ENCODE results near the gene KCTD19. TPM values are rescaled to one million over a fixed set of nuclear protein-coding genes. Genes with fewer than 3 reads are reported as not detected.
"Not testable (repeated sequence)": the region's sequence is repeated elsewhere in the genome, so short reads cannot be mapped to it uniquely, and the experiment has no call there.

Gene KCTD19
- total RNA-seq, 3 donors from 2014 or later: 0.05 TPM; not detected in 2

- Histone ChIP-seq H3K4me1 (ENCODE audit: low read depth) (no peaks in the 10 kb centered on the region), H3K9me3 (no peaks in the 10 kb centered on the region), H3K4me3 (no peak overlapping the region), H3K36me3 (ENCODE audit: low read depth) (no peaks in the 10 kb centered on the region)
- DNase-seq (no peak), ATAC-seq (no peak)
- intact Hi-C loops (cut with DNase I, micrococcal nuclease): no loop called here
- TF ChIP-seq, protein P1, sequence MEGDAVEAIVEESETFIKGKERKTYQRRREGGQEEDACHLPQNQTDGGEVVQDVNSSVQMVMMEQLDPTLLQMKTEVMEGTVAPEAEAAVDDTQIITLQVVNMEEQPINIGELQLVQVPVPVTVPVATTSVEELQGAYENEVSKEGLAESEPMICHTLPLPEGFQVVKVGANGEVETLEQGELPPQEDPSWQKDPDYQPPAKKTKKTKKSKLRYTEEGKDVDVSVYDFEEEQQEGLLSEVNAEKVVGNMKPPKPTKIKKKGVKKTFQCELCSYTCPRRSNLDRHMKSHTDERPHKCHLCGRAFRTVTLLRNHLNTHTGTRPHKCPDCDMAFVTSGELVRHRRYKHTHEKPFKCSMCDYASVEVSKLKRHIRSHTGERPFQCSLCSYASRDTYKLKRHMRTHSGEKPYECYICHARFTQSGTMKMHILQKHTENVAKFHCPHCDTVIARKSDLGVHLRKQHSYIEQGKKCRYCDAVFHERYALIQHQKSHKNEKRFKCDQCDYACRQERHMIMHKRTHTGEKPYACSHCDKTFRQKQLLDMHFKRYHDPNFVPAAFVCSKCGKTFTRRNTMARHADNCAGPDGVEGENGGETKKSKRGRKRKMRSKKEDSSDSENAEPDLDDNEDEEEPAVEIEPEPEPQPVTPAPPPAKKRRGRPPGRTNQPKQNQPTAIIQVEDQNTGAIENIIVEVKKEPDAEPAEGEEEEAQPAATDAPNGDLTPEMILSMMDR (IDR thresholded peaks at IDR 0.05): no peak
These were observed 31.0 kb upstream of the KCTD19 start for GRCh38 chr16:67357561-67357960.

- no peaks in the 10 kb centered on the region for H3K36me3 ChIP-seq (ENCODE audit: low read depth)
- no peak overlapping the region for H3K4me3 ChIP-seq
- ATAC-seq (no peak), DNase-seq (no peak)
- H3K4me1 ChIP-seq (ENCODE audit: low read depth): no peaks in the 10 kb centered on the region
- TF ChIP-seq, protein P1 (IDR thresholded peaks at IDR 0.05): no peak
- intact Hi-C loops (cut with DNase I, micrococcal nuclease): no loop called here
- H3K9me3 ChIP-seq: no peaks in the 10 kb centered on the region
These were observed 29.9 kb upstream of the KCTD19 start for GRCh38 chr16:67356396-67356795.

DNA sequence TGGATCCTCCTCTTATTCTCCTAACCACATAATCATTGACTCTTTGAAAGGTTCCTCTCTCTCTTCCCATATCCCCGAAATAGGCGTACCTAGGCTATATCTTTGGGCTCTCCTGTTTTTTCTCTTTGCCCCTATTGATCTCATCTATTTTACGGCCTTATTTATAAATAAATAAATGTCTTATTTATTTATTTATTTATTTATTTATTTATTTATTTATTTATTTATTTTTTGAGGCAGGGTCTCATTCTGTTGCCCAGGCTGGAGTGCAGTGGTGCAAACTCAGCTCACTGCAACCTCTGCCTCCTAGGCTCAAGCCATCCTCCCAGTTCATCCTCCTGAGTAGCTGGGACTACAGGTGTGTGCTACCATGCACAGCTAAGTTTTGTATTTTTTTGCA, 25.9 kb upstream of the KCTD19 start:
- intact Hi-C loops (cut with DNase I, micrococcal nuclease); H3K36me3 ChIP-seq (ENCODE audit: low read depth); H3K9me3 ChIP-seq; ATAC-seq; H3K4me1 ChIP-seq (ENCODE audit: low read depth); H3K4me3 ChIP-seq; DNase-seq: not testable (repeated sequence)

- intact Hi-C loops (cut with DNase I, micrococcal nuclease): no loop called here
- Histone ChIP-seq H3K9me3 (no peaks in the 10 kb centered on the region), H3K36me3 (ENCODE audit: low read depth) (no peaks in the 10 kb centered on the region), H3K4me3 (no peak overlapping the region), H3K4me1 (ENCODE audit: low read depth) (peaks cover 4% of the 10 kb centered on the region)
- ATAC-seq: no peak
- TF ChIP-seq, protein P1 (IDR thresholded peaks at IDR 0.05): no peak
- DNase-seq: no peak
These were observed 23.8 kb upstream of the KCTD19 start for GRCh38 chr16:67350324-67350723.

DNA sequence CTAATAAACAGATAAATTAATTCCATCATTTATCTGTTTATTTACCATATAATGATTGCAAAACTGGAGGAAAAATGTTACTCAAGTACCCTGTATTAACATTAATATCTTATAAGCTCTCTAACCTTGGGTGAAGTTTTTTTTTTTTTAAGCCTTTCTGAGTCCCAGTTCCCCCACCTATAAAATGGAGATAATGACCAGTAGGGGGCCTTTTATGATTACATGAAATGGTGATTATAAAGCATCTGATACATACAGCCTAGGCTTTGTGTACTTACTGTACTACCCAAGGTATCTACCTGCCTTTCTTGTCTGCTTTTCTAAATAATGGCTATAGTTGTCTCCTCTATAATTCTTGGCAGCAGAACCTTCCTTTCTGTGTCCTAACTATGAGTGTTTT, 22.6 kb upstream of the KCTD19 start:
- Histone ChIP-seq H3K4me3 (no peak overlapping the region), H3K9me3 (no peaks in the 10 kb centered on the region), H3K4me1 (ENCODE audit: low read depth) (peaks cover 4% of the 10 kb centered on the region), H3K36me3 (ENCODE audit: low read depth) (no peaks in the 10 kb centered on the region)
- TF ChIP-seq, protein P1 (IDR thresholded peaks at IDR 0.05): no peak
- ATAC-seq: no peak
- DNase-seq: no peak
- intact Hi-C loops (cut with DNase I, micrococcal nuclease): no loop called here

GRCh38 chr16:67346341-67346740, 19.8 kb upstream of the KCTD19 start:
- Histone ChIP-seq H3K36me3 (ENCODE audit: low read depth) (no peaks in the 10 kb centered on the region), H3K4me1 (ENCODE audit: low read depth) (peaks cover 4% of the 10 kb centered on the region), H3K4me3 (no peak overlapping the region), H3K9me3 (no peaks in the 10 kb centered on the region)
- DNase-seq (no peak), ATAC-seq (peak; percentile 57)
- intact Hi-C loops (cut with DNase I, micrococcal nuclease): no loop called here
- TF ChIP-seq, protein P1 (IDR thresholded peaks at IDR 0.05): no peak

All from mucosa of descending colon (tissue), 3 donors.